Endodermal cell (in vitro differentiated cells): ENCODE measurements around the gene TMEM138. TPM values are rescaled to one million over a fixed set of nuclear protein-coding genes. Genes with fewer than 3 reads are reported as not detected.

ENCODE experiments used
- DNase-seq: peaks from one replicate; pipeline ENCODE4 v3.0.0-alpha.2; 2017
- H3K27ac ChIP-seq: 2 replicates; pipeline ENCODE4 v1.5.1; 2013; ENCODE audit warnings: mild to moderate bottlenecking, low read depth, low read length, moderate library complexity
- H3K27me3 ChIP-seq: 2 replicates; pipeline ENCODE4 v1.6.1; 2013; ENCODE audit warnings: mild to moderate bottlenecking, low read length, moderate library complexity; ENCODE audit not compliant: insufficient read depth, control insufficient read depth, poor library complexity, severe bottlenecking
- H3K36me3 ChIP-seq: 2 replicates; pipeline ENCODE4 v1.7.0; 2013; ENCODE audit warnings: mild to moderate bottlenecking, low read length, moderate library complexity; ENCODE audit not compliant: control insufficient read depth, insufficient read depth
- H3K4me1 ChIP-seq: one replicate; pipeline ENCODE4 v1.7.0; 2013; ENCODE audit warnings: low read length; ENCODE audit not compliant: control insufficient read depth, insufficient read depth
- H3K4me3 ChIP-seq: 2 replicates; pipeline ENCODE4 v1.5.1; 2013; ENCODE audit warnings: mild to moderate bottlenecking, low read length, moderate library complexity
- H3K9ac ChIP-seq: 2 replicates; pipeline ENCODE4 v1.6.1; 2013; ENCODE audit warnings: mild to moderate bottlenecking, low read length, moderate library complexity; ENCODE audit not compliant: poor library complexity, severe bottlenecking; ENCODE audit errors: extremely low read depth
- H3K9me3 ChIP-seq: 2 replicates; pipeline ENCODE4 v1.6.1; 2013; ENCODE audit warnings: mild to moderate bottlenecking, low read length, moderate library complexity; ENCODE audit not compliant: control insufficient read depth
- H3K27ac Mint-ChIP-seq: 2 replicates; pipeline ENCODE4 v1.8.0; 2020; ENCODE audit warnings: mixed read lengths
- H3K27me3 Mint-ChIP-seq: 2 replicates; pipeline ENCODE4 v1.8.0; 2021; ENCODE audit warnings: mild to moderate bottlenecking, mixed read lengths; ENCODE audit not compliant: insufficient read depth
- H3K36me3 Mint-ChIP-seq: 2 replicates; pipeline ENCODE4 v1.8.0; 2020; ENCODE audit warnings: low read depth, mixed read lengths
- H3K4me1 Mint-ChIP-seq: 2 replicates; pipeline ENCODE4 v1.8.0; 2020; ENCODE audit warnings: mixed read lengths
- H3K4me3 Mint-ChIP-seq: 2 replicates; pipeline ENCODE4 v1.8.0; 2020; ENCODE audit warnings: mild to moderate bottlenecking, moderate library complexity, mixed read lengths
- H3K9me3 Mint-ChIP-seq: 2 replicates; pipeline ENCODE4 v1.8.0; 2020; ENCODE audit warnings: mild to moderate bottlenecking, mixed read lengths
- WGBS, 2 experiments: methylation state at CpG; one replicate each; pipeline versions ENCODE4 v1.1.5 to v1.1.7; 2013; ENCODE audit warnings: missing lambda C conversion rate in 2 of 2, mixed read lengths in 1 of 2; ENCODE audit not compliant: insufficient coverage in 1 of 2, insufficient read length in 1 of 2; 5-methylcytosine and 5-hydroxymethylcytosine counted together
- total RNA-seq, 2 donors: library from RNA; stranded (reverse); fragmentation: NEBNext Ultra II Directional in 1 of 2; extraction: Animal tissue kit (Norgen Biotek cat#: 25700) in 1 of 2; gene quantifications; 2 replicates in 1 of 2; 3 replicates in 1 of 2; pipeline ENCODE4 v1.2.1, GENCODE V29; 2021
- TF ChIP-seq, protein P1 (sequence below): fragments of 200-600 bp; sonication (generic); conservative IDR thresholded peaks from 2 replicates; pipeline ENCODE4 v1.5.0; 2021; ENCODE audit warnings: antibody characterized with exemption, mild to moderate bottlenecking

The TMEM138 gene
- total RNA-seq, 2 donors from 2014 or later = 26.5 to 29.3 TPM

DNA sequence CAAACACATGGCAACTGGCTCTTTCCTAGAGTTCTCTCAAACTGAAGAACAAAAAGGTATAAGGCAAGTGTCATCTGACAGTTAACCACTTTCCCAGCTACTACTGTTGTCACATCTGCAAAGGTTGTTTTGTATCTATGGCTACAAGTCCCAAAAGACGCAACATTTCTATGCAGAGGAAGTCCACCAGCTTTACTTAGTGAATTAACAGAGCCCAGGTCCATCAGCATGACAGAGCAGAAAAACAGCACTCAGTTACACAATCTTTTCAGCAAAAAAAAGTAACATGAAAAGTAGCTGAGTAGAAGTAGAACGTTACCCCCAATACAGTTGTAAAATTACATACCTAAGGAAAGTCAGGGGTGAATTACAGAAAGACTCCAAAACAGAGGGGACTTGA lies 55.5 kb downstream of the TMEM138 start:
- DNase-seq = no peak
- H3K36me3 Mint-ChIP-seq = peaks cover 92% of the 10 kb centered on the region
- no peaks in the 10 kb centered on the region for H3K4me1 ChIP-seq
- H3K9me3 Mint-ChIP-seq = no peaks in the 10 kb centered on the region
- TF ChIP-seq, protein P1, sequence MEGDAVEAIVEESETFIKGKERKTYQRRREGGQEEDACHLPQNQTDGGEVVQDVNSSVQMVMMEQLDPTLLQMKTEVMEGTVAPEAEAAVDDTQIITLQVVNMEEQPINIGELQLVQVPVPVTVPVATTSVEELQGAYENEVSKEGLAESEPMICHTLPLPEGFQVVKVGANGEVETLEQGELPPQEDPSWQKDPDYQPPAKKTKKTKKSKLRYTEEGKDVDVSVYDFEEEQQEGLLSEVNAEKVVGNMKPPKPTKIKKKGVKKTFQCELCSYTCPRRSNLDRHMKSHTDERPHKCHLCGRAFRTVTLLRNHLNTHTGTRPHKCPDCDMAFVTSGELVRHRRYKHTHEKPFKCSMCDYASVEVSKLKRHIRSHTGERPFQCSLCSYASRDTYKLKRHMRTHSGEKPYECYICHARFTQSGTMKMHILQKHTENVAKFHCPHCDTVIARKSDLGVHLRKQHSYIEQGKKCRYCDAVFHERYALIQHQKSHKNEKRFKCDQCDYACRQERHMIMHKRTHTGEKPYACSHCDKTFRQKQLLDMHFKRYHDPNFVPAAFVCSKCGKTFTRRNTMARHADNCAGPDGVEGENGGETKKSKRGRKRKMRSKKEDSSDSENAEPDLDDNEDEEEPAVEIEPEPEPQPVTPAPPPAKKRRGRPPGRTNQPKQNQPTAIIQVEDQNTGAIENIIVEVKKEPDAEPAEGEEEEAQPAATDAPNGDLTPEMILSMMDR = no peak
- H3K27me3 ChIP-seq = no peaks in the 10 kb centered on the region
- H3K27ac Mint-ChIP-seq = no peak overlapping the region
- no peak overlapping the region for H3K9ac ChIP-seq
- no peaks in the 10 kb centered on the region for H3K9me3 ChIP-seq
- no peak overlapping the region for H3K4me3 Mint-ChIP-seq
- no peaks in the 10 kb centered on the region for H3K27me3 Mint-ChIP-seq
- peaks cover 95% of the 10 kb centered on the region for H3K36me3 ChIP-seq
- 87 to 92% methylated on average over 1 to 2 of the region's 2 CpGs for WGBS, 2 experiments
- no peak overlapping the region for H3K27ac ChIP-seq
- no peak overlapping the region for H3K4me3 ChIP-seq
- H3K4me1 Mint-ChIP-seq = no peaks in the 10 kb centered on the region

DNA sequence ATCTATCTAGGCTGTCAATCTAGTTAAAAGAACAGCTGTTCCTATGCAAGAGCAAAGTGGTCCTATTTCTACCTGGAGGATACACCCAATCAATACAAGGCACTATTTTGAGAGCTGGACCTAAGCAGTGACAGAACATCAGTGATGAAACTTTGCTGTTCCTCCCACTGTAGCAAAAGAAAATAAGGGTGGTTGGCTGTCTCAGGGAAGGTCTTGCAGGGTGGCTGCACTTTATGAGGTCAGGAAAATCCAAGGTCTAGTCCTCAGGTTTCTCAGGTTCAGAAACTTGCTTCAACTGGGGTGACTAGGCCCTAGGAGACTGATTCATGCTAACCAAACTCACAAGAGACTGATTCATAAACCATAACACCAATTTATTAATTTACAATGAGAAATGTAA lies 56.0 kb downstream of the TMEM138 start:
- Mint-ChIP-seq H3K36me3 (peaks cover 89% of the 10 kb centered on the region), H3K4me3 (no peak overlapping the region)

More for the DNA sequence above, 56.0 kb downstream of the TMEM138 start:
- Histone ChIP-seq H3K27me3 (no peaks in the 10 kb centered on the region), H3K9me3 (no peaks in the 10 kb centered on the region), H3K36me3 (peaks cover 92% of the 10 kb centered on the region), H3K4me3 (no peak overlapping the region), H3K27ac (no peak overlapping the region), H3K4me1 (no peaks in the 10 kb centered on the region), H3K9ac (no peak overlapping the region)
- no peaks in the 10 kb centered on the region for H3K27me3 Mint-ChIP-seq
- H3K27ac Mint-ChIP-seq = no peak overlapping the region
- no peaks in the 10 kb centered on the region for H3K9me3 Mint-ChIP-seq
- no peaks in the 10 kb centered on the region for H3K4me1 Mint-ChIP-seq
- no peak for DNase-seq
- TF ChIP-seq, protein P1 = no peak

Other genes with a start within 250 kb of the TMEM138 start
- gene VPS37C, start 200.9 kb upstream of the TMEM138 start, total RNA-seq = 10 to 100 TPM; 23.9 to 26.7 TPM
- not detected for gene PGA3, start 158.9 kb upstream of the TMEM138 start, total RNA-seq
- gene PGA4, start 140.0 kb upstream of the TMEM138 start, total RNA-seq = under 1 TPM in 1 of 2 donors, not detected in 1; 0.62 TPM
- under 1 TPM; 0.75 to 0.93 TPM for gene PGA5, start 121.2 kb upstream of the TMEM138 start, total RNA-seq
- 10 to 100 TPM in 1 of 2 donors, 1 to 10 TPM in 1; 7.2 to 13.3 TPM for gene VWCE, start 67.1 kb upstream of the TMEM138 start, total RNA-seq
- 100 to 1,000 TPM; 244 to 251 TPM for gene DDB1, start 29.3 kb upstream of the TMEM138 start, total RNA-seq
- 100 to 1,000 TPM in 1 of 2 donors, 10 to 100 TPM in 1; 93.7 to 116 TPM for gene TKFC, start 29.1 kb upstream of the TMEM138 start, total RNA-seq
- 10 to 100 TPM; 17.3 to 22.8 TPM for gene CYB561A3, start 492 bp upstream of the TMEM138 start, total RNA-seq
- 10 to 100 TPM; 22.6 to 26.6 TPM for gene TMEM216, start 30.2 kb downstream of the TMEM138 start, total RNA-seq
- gene CPSF7, start 67.6 kb downstream of the TMEM138 start, total RNA-seq = 100 to 1,000 TPM; 108 to 117 TPM
- gene SDHAF2, start 67.8 kb downstream of the TMEM138 start, total RNA-seq = 10 to 100 TPM; 41.4 to 45.4 TPM
- under 1 TPM; 0.11 to 0.69 TPM for gene LRRC10B, start 146.4 kb downstream of the TMEM138 start, total RNA-seq
- 1 to 10 TPM; 2.0 to 3.4 TPM for gene SYT7, start 218.7 kb downstream of the TMEM138 start, total RNA-seq